IPS DF 4.7 (cell line): ENCODE data around the gene PTPN12.

Source experiments
- DNase-seq: peaks from one replicate; pipeline ENCODE4 v3.0.0-alpha.2; 2013; ENCODE audit warnings: low spot score; ENCODE audit errors: extremely low read depth

PTPN12 gene

GRCh38 chr7:77662869-77663268, 125.8 kb downstream of the PTPN12 start:
- DNase-seq, result no peak

GRCh38 chr7:77664715-77665114, 127.6 kb downstream of the PTPN12 start:
- DNase-seq, result no peak

- DNase-seq, result no peak
These were observed 128.1 kb downstream of the PTPN12 start for GRCh38 chr7:77665161-77665560.

DNA sequence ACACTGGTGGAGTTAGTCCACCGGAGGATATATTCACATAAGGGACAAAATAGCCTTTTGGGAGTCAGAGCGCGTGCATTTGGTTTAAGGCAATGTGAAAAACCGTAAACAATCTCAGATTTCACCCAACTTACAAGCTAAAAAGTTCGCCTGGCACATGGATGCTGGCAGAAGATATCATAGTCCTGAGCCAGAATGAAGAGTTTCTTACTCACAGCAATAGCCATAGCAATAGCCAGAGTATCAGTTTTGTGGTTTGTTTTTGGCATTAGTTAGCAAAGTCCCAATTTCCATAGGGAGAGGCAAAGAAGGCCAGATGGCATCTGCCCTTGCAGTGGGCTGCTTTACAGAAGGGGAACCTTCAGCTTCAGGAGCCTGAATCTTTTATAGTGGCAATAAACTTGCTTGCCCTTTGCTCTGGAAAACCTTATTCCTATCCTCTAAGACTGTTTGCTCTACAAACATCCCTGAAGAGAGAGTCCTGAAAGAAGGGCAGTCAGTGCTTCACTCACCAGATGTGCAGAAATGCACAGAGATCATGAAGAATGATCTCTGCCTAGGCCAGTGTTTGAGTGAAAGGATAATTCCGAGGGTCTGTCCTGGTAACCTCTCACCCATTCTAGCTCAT, 130.5 kb downstream of the PTPN12 start:
- DNase-seq, result no peak

GRCh38 chr7:77674878-77675277, 137.8 kb downstream of the PTPN12 start:
- DNase-seq, result no peak

DNA sequence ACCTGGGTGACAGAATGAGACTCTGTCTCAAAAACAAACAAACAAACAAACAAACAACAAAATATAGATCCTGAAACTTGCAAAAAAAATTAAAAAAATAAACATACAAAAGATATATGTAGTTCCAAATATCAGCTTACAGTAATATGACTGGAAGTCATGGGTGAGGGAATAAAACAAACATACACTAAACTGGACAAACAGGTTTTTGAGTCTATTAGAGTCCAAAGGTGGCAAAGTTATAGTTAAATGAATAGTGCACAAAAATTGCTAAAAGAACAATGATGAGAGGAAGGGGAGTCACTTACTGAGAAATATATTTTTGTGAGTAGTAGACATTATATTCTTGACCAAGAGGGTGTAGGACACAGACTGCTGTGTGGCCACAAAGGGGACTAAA, 142.5 kb downstream of the PTPN12 start:
- DNase-seq, result no peak

DNA sequence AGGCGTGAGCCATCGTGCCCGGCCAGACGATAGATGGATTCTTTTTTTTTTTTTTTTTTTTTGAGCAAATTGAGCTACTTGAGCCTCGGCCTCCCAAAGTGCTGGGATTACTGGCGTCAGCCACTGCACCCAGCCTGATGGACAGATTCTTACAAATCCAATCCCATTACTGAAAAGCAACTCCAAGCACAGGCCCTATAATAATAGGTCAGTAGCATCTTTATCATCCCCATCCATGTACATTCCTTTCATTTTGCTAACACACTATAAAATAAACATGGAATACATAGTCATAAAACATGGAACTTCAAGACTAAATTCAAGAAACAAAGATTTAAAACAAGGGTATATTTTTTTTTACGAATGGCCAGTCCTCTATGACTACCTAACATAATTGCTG, 143.2 kb downstream of the PTPN12 start:
- no peak for DNase-seq

- DNase-seq, result no peak
These were observed 146.9 kb downstream of the PTPN12 start for GRCh38 chr7:77684030-77684429.

- DNase-seq, result no peak
These were observed 148.1 kb downstream of the PTPN12 start for GRCh38 chr7:77685233-77685632.

- DNase-seq, result no peak
These were observed 150.1 kb downstream of the PTPN12 start for GRCh38 chr7:77687100-77687746.

GRCh38 chr7:77687747-77688144, 150.7 kb downstream of the PTPN12 start:
- no peak for DNase-seq
